GM19025 (cell line): ENCODE results near the gene ZNF408.
"Not testable (repeated sequence)": the region's sequence is repeated elsewhere in the genome, so short reads cannot be mapped to it uniquely, and the experiment has no call there.

Experiments
- ATAC-seq: cut with Tn5 transposase; IDR thresholded peaks from one replicate; pipeline ENCODE4 v1.9.1; 2021; ENCODE audit warnings: mild to moderate bottlenecking, low read depth, moderate library complexity; ENCODE audit not compliant: unreplicated experiment

Gene ZNF408

DNA sequence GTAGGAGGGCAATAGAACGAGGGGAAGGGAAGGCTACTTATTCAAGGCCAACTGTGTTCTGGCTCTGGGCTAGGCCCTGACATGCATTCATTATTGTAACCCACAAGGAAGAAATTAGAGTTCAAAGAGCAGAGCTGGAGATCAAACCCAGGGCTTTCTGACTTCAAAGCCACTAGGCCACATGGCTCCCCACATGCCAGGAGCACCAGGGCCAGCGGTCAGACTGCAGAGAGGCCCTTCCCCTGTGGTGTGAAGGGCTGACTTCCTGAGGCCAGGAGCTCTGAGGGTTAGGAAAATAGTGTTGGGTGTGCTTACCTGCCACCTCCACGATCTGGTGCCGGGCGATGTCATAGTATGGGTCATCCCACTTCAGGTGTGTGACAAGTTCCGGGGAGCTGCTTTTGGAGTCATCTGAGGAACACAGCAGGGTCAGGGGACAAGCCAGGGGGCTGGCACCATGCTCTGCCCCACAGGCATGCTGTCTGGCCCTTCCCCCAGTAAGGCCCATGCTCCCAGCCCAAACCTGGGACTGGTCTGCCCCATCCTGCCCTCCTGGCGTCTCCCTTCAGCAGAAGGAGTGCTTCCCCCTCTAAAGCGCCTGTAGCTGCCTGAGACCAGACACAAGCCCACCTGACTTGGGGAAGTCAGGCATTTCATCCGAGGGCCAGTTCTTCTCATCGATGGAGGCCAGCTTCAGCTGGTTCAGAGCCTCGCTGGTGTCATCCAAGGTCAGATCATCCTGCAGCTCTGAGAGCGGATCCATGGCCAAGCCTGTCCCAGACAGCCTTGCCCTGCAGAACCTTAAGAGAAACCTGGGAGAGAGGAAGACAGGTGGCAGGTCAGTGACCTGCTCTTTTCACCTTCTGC lies 5.3 kb upstream of the ZNF408 start:
- no peak for ATAC-seq

GRCh38 chr11:46696212-46696558 lies 4.6 kb upstream of the ZNF408 start:
- ATAC-seq: no peak

DNA sequence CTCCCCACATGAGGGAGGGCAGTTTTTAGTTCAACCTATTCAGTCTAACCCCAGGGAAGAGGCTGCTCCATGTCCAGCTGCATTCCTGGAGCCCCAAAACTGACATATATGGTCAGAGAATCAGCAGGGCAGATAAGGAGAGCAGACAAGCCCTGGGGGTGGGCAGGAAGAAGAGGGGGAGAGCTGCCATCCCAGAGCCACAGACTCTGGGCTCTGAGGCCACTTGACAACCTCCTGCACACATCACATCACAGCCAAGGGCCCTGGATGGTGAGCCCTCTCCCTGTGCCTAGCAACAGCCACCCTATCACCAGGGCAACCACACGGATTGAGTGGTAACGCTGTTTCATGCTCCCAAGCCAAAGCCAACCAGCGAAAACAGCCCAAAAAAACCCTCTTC lies 3.5 kb upstream of the ZNF408 start:
- ATAC-seq: no peak

DNA sequence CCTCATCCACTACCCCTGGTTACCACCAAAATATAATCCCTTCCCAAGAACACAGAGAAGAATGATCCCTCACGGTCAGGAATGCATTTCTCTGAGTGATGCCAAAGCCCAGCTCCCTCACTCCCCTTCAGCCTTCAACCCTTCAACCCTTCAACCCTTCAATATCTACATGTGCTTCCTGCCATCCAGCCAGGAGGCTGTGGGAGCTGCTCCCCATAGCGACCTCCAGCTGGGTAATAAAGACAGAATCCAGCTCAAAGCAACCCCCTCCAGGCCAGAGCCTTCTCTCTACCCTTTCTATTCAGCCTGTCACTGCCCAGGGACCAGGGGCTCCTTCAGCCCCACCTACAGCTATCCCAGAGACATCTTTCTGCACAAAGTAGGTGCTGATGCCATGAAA lies 3.1 kb upstream of the ZNF408 start:
- ATAC-seq: no peak

GRCh38 chr11:46698597-46698996 lies 2.2 kb upstream of the ZNF408 start:
- no peak for ATAC-seq

DNA sequence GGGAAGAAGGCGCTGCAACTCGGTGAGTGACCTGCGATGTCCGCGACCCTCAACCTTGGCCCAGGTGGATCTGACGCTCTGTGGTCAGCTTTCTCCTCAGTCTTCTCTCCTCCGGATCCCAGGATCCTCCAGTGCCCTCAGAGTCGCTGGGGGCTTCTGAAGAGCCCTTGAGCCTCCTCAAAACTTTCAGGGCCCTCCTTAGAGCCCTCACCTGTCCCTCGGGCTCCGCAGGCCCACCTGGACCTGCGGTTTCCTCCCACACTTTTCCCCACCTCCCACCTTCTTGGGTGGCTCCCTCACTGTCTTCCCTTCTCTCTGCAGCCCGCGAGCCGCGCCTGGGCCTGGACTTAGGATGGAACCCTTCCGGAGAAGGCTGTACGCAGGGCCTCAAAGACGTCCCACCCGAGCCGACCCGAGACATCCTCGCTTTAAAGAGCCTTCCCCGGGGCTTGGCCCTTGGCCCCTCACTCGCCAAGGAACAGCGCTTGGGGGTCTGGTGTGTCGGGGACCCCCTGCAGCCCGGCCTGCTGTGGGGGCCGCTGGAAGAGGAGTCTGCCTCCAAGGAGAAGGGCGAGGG lies 335 bp downstream of the ZNF408 start:
- ATAC-seq: no peak

DNA sequence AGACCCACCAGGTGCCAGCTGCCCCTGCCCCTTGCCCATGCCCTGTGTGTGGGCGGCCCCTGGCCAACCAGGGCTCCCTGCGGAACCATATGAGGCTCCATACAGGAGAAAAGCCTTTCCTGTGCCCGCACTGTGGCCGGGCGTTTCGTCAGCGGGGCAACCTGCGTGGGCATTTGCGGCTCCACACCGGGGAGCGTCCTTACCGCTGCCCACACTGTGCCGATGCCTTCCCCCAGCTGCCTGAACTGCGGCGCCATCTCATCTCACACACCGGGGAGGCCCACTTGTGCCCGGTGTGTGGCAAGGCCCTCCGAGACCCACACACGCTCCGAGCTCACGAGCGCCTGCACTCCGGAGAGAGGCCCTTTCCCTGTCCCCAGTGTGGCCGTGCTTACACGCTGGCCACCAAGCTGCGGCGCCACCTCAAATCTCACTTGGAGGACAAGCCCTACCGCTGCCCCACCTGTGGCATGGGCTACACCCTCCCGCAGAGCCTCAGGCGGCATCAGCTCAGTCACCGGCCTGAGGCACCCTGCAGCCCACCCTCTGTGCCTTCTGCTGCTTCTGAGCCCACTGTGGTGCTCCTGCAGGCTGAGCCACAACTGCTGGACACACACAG lies 4.3 kb downstream of the ZNF408 start:
- no peak for ATAC-seq

- ATAC-seq: no peak
Observed at GRCh38 chr11:46706886-46707285, 6.1 kb downstream of the ZNF408 start.

- ATAC-seq: not testable (repeated sequence)
Observed at GRCh38 chr11:46709351-46709750, 8.5 kb downstream of the ZNF408 start.

DNA sequence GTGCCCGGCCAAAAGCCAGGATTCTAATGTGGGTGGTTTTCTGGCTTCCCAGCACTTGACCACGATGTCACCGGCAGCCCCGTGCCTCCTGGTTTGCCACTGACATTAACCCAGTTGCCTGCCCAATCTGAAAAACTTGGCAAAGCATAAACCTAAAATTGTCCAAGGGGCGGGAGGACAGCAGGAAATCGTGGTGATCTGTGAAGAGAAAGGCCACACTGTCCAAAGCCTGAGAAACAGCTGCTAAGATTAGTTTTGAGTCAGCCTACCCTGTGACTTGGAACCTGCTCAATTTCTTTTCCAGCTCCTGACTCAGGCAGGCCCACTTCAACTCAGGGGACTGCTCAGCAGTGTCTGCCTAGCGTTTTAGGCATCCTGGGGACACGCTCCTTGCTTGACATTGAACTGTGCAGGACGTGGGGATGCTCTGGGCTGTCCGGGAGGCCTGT lies 10.0 kb downstream of the ZNF408 start:
- ATAC-seq: no peak

DNA sequence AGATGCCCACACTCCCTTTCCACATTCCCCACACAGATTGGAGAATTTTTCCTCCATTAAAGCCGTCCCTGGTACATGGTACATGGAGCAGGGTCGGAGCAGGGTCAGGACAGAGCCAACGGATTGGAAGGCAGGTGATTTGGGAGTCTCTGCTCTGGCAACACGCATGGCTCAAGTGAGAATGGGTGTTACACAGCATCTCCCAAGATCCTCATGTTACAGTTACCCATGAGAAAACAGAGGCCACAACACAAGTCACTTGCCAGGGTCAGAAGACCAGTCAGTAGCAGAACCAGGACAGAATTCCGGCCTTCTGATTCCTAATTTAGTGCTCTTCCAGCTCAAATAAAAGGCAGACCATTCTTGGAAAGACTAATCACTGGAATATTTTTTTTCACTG lies 10.5 kb downstream of the ZNF408 start:
- ATAC-seq: no peak

- no peak for ATAC-seq
Observed at GRCh38 chr11:46712874-46713576, 12.2 kb downstream of the ZNF408 start.

DNA sequence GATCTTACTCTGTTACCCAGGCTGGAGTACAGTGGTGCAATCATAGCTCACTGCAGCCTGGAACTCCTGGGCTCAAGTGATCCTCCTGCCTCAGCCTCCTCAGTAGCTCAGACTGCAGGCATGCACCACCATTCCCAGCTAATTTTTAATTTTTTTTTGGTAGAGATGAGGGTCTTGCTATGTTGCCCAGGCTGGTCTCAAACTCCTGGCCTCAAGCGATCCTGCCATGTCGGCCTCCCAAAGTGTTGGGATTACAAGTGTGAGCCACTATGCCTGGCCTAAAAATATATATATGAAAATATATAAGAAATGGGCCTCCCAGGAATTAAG lies 17.0 kb downstream of the ZNF408 start:
- not testable (repeated sequence) for ATAC-seq

DNA sequence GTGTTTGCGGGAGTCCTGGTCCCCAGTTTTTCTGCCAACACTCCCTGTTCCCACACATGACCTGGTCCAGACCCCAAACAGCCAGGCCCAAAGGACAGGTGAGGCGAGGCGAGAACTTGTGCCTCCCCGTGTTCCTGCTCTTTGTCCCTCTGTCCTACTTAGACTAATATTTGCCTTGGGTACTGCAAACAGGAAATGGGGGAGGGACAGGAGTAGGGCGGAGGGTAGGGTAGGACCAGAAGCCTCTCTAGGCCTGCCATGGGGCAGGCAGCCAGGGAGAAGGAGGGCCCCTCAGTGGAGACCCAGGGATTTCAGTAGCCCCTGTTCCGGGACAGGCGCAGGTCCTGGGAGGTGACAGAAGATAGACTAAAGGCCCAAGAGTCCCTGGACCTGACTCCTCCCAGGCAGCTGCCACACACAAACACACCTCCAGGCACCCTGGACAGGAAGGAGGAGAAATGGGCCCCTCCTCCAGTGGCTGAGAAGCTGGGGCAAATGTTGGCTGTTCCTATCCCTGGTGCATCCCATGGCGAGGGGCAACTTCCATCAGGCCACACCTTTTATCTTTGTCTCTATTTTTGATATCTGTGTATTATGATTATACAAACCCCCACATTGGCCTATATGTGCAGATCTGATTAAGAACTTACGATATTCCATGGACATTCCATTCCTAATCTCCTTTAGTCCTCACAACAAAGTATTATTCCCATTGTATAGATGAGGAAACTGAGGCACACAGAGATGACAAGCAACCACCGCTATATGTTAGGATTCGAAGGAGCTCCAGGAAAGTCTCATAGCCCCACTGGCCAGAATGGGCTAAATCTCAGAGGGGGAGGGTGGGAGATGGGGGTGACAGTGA lies 17.6 kb downstream of the ZNF408 start:
- ATAC-seq: no peak

DNA sequence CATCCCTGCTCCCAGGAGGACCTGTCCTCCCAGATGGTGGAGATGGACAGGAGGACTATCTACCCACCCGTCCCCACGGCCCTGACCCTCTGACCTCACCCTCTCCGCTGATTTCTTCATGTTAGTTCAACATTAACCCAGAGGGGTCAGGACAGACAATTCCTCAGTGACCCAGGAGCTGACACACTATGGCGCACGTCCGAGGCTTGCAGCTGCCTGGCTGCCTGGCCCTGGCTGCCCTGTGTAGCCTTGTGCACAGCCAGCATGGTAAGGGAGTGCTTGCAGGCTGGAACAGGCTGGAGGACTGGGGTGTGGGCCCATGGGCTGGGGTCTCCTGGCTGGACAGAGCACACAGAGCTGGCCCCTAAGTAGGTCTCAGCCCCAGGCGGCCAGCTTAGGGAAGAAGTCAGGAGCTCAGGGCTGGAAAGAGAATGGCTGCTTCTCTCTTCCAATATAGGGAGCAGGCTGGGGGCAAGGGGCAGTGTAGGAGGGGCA lies 18.3 kb downstream of the ZNF408 start, which contains the start of gene F2:
Gene F2, plus strand, starts transcription at position 166 of the 495 bp plus-strand sequence. Its CDS starts 23 bp downstream, at position 189.
- no peak for ATAC-seq

DNA sequence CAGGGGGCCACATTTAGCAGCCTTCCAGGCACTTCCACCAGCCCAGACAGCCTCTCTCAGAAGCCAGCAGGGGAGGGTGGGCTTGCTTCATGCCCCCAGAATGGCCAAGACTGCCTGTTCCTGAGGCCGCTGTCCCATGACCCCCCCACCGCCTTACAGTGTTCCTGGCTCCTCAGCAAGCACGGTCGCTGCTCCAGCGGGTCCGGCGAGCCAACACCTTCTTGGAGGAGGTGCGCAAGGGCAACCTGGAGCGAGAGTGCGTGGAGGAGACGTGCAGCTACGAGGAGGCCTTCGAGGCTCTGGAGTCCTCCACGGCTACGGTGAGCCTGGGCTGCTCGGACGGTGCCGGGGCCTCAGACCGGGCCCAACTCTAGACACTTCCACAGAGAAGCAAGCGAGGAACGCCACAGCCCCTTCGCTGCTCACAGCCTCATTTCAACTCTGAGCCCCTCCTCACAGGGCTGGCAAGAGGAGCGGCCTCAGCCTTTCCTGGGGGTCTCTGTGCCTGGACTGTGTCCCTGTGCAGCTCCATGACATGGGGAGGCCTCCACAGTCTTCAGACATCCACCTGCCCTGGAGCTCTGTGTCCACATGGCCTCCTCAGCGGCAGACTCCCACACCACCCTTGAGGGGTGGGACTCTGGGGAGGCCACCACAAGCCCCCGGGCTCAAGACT lies 18.9 kb downstream of the ZNF408 start:
- ATAC-seq: no peak

DNA sequence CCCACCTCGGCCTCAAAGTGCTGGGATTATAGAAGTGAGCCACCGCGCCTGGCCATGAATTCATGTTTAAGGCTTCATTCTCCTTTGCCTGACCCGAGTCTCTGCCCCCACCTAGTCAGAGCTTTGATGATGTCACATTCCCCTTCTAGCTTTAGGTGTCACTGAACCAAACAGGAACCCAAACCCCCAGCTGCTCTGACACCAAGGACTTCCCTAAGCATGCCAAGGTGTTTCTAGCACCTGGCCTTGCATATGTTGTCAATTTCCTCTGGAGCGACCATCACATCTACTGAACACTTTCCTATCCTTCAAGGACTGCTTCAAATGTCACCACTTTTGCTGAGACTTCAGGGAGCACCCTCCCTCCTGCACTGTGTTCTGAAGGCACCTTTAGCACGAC lies 20.5 kb downstream of the ZNF408 start:
- ATAC-seq: no peak

DNA sequence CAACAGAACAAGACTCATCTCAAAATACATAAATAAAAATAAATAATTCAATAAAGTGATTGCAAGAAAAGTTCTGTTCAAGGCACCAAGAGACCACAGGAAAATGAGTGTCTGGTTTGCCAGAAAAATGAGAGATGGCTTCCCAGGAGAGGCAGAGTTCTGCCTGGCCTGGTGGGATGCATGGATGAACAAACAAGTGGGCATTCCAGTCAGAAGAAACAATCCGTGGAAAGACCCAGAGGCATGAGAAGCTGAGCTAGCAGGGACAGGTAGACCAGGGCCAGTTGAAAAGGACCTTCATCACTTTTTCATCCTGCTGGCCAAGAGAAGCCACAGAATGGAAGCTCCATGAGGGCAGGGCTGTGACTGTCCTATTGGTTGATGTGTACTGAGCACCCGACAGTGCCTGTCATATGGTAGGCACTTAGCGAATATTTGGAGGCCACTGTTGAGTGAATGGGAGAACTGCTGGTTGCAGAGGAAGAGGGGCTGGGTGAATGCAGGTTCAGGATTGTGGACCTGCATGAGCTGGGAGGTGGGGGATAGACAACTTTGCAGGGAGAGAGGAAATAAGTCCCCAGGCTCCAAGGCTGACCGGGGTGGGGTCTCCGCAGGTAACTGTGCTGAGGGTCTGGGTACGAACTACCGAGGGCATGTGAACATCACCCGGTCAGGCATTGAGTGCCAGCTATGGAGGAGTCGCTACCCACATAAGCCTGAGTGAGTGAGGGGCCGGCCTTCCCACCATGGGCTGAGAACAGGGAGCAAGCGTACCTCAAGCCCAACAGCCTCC lies 21.9 kb downstream of the ZNF408 start:
- no peak for ATAC-seq

DNA sequence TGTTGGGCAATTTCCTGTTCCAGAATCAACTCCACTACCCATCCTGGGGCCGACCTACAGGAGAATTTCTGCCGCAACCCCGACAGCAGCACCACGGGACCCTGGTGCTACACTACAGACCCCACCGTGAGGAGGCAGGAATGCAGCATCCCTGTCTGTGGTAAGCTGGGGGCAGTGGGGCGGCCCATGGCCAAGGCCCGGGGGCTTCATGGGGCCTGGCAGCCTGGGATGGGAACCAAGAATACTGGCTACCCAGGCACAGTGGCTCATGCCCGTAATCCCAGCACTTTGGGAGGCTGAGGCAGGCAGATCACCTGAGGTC lies 22.5 kb downstream of the ZNF408 start:
- ATAC-seq: no peak
